Vagina (tissue), 2 donors: Measurements from ENCODE around the gene LAMTOR1. TPM values are rescaled to one million over a fixed set of nuclear protein-coding genes. Genes with fewer than 3 reads are reported as not detected.
"Not testable (repeated sequence)": the region's sequence is repeated elsewhere in the genome, so short reads cannot be mapped to it uniquely, and the experiment has no call there.

ENCODE experiments used
- DNase-seq, 2 donors: peaks; one replicate each; pipeline ENCODE4 v3.0.0-alpha.2; 2017; ENCODE audit errors: extremely low spot score in 2 of 2
- H3K27ac ChIP-seq: fragments of 200-600 bp; sonication (generic); one replicate; pipeline ENCODE4 v1.5.1; 2019
- H3K27me3 ChIP-seq: fragments of 200-600 bp; sonication (generic); one replicate; pipeline ENCODE4 v1.5.1; 2019
- H3K36me3 ChIP-seq, 2 donors: fragments of 200-600 bp; sonication (generic); one replicate each; pipeline ENCODE4 v1.5.1; 2017 to 2019
- H3K4me1 ChIP-seq: fragments of 200-600 bp; sonication (generic); one replicate; pipeline ENCODE4 v1.5.1; 2019
- H3K4me3 ChIP-seq, 2 donors: fragments of 200-600 bp; sonication (generic); 1 replicate in 1 of 2; 2 replicates in 1 of 2; pipeline ENCODE4 v1.5.1; 2016 to 2019
- H3K9me3 ChIP-seq: fragments of 200-600 bp; sonication (generic); one replicate; pipeline ENCODE4 v1.5.1; 2019
- CTCF ChIP-seq, 3 experiments: fragments of 450-650 bp in 2 of 3; fragments of 200-600 bp in 1 of 3; sonication (generic) in 1 of 3; IDR thresholded peaks; one replicate each; pipeline ENCODE4 v1.5.1; 2017 to 2019; ENCODE audit warnings: antibody characterized with exemption in 3 of 3, mild to moderate bottlenecking in 2 of 3, moderate library complexity in 2 of 3
- POLR2A ChIP-seq, 2 donors: fragments of 450-650 bp; IDR thresholded peaks; one replicate each; pipeline ENCODE4 v1.6.1; 2017; ENCODE audit warnings: antibody characterized with exemption in 2 of 2, mild to moderate bottlenecking in 2 of 2, moderate library complexity in 2 of 2
- POLR2AphosphoS5 ChIP-seq, 2 donors: sonication (generic); formaldehyde crosslinking; IDR thresholded peaks; one replicate each; pipeline ENCODE4 v1.9.0; 2017; ENCODE audit warnings: antibody characterized with exemption in 2 of 2, mild to moderate bottlenecking in 2 of 2, low read depth in 1 of 2; ENCODE audit not compliant: insufficient read depth in 1 of 2
- intact Hi-C: fragments of 100-400 bp; cut with DNase I; formaldehyde crosslinking; loops from one replicate; pipeline ENCODE4 v1.15.1; 2023
- total RNA-seq: library from RNA; depleted of rRNA; stranded (reverse); fragments of >200 nt; gene quantifications from one replicate; pipeline ENCODE4 v1.2.3, GENCODE V29; 2016

LAMTOR1 gene
- total RNA-seq, 1 donor from 2014 or later = 87.4 TPM

DNA sequence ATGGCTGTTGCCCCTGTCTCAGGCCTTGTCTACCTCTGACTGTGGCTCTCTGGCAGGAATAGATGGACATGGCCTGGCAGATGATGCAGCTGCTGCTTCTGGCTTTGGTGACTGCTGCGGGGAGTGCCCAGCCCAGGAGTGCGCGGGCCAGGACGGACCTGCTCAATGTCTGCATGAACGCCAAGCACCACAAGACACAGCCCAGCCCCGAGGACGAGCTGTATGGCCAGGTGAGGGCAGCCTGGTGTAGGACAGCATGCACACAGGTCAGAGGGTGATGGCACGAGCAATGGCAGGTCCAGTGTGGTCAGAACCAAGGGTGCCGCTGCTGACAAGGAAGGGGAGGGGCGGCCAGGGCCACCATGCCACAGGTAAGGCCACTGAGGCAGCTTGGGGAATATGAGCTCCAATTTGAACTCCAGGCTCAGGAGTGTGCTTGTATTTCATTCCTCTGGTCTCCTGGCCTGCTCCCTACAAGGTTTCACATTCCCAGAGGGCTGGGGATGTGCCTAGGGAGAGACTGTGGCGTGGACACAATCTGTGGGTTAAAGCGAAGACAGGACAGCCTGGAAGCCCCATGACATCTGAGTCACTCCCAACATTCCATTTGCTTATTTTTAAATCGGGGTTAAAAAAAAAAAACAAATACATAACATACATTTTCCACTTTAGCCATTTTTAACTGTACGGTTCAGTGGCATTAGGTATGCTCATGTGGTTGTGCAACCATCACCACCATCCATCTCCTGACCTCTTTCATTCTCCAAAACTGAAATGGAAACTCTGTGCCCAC is 33.0 kb upstream of the LAMTOR1 start:
- TF ChIP-seq POLR2A (IDR thresholded peaks at IDR 0.05) (no peak), CTCF (IDR thresholded peaks at IDR 0.05) (no peak), POLR2AphosphoS5 (IDR thresholded peaks at IDR 0.05; ENCODE audit: insufficient read depth in 1 of 2, low read depth in 1 of 2) (no peak)
- Histone ChIP-seq H3K27me3 (no peaks in the 10 kb centered on the region), H3K9me3 (no peaks in the 10 kb centered on the region), H3K4me1 (no peaks in the 10 kb centered on the region), H3K27ac (no peak overlapping the region), H3K36me3 (no peaks in the 10 kb centered on the region), H3K4me3 (no peak overlapping the region)
- DNase-seq = no peak
- intact Hi-C loops = no loop called here

- H3K27me3 ChIP-seq, H3K4me1 ChIP-seq, H3K4me3 ChIP-seq, H3K9me3 ChIP-seq, DNase-seq, H3K36me3 ChIP-seq, H3K27ac ChIP-seq, intact Hi-C loops: not testable (repeated sequence)
These were observed 32.4 kb upstream of the LAMTOR1 start, which contains the start of gene FOLR3 for GRCh38 chr11:72135473-72135872. Gene FOLR3, plus strand, starts transcription at chr11:72135725. Its CDS starts 228 bp downstream, at chr11:72135953.

DNA sequence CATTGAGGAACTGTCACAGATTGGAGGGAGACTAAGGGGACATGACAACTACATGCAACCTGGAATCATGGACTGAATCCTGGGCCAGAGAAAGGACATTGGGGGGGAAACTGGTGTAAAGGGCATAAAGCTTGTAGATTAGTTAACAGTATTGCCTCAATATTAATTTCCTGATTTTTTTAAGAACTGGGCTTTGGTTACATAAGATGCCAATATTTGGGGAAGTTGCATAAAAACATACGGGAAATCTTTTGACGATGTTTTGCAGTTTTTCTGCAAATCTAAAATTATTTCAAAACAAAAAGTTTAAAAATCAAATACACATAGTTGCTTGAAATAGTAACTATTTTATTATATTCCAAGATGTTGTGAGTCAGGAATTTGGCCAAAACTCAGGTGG is 29.5 kb upstream of the LAMTOR1 start:
- TF ChIP-seq POLR2A (IDR thresholded peaks at IDR 0.05) (no peak), CTCF (IDR thresholded peaks at IDR 0.05) (no peak), POLR2AphosphoS5 (IDR thresholded peaks at IDR 0.05; ENCODE audit: insufficient read depth in 1 of 2, low read depth in 1 of 2) (no peak)
- H3K4me3 ChIP-seq = no peak overlapping the region
- H3K36me3 ChIP-seq = no peaks in the 10 kb centered on the region
- no peaks in the 10 kb centered on the region for H3K4me1 ChIP-seq
- no peaks in the 10 kb centered on the region for H3K9me3 ChIP-seq
- intact Hi-C loops = no loop called here
- no peak overlapping the region for H3K27ac ChIP-seq
- H3K27me3 ChIP-seq = no peaks in the 10 kb centered on the region
- DNase-seq = no peak

GRCh38 chr11:72129381-72129780 is 26.3 kb upstream of the LAMTOR1 start:
- intact Hi-C loops = no loop called here

GRCh38 chr11:72127923-72128322 is 24.8 kb upstream of the LAMTOR1 start:
- Histone ChIP-seq H3K4me3 (no peak overlapping the region), H3K27me3 (no peaks in the 10 kb centered on the region), H3K36me3 (no peaks in the 10 kb centered on the region), H3K27ac (no peak overlapping the region), H3K4me1 (no peaks in the 10 kb centered on the region), H3K9me3 (no peaks in the 10 kb centered on the region)
- no peak for DNase-seq
- intact Hi-C loops = no loop called here
- no peak for TF ChIP-seq CTCF (IDR thresholded peaks at IDR 0.05)
- TF ChIP-seq POLR2A (IDR thresholded peaks at IDR 0.05) = no peak

More at GRCh38 chr11:72129381-72129780, 26.3 kb upstream of the LAMTOR1 start:
- no peak for TF ChIP-seq POLR2A (IDR thresholded peaks at IDR 0.05)
- no peak for TF ChIP-seq CTCF (IDR thresholded peaks at IDR 0.05)
- no peak overlapping the region for H3K4me3 ChIP-seq
- H3K27ac ChIP-seq = no peak overlapping the region
- H3K36me3 ChIP-seq = no peaks in the 10 kb centered on the region
- H3K4me1 ChIP-seq = no peaks in the 10 kb centered on the region
- H3K27me3 ChIP-seq = no peaks in the 10 kb centered on the region
- no peaks in the 10 kb centered on the region for H3K9me3 ChIP-seq
- DNase-seq = no peak
